H9 (cell line): ENCODE results near the gene CSAD. TPM values are rescaled to one million over a fixed set of nuclear protein-coding genes. Genes with fewer than 3 reads are reported as not detected.

ENCODE experiments used
- DNase-seq: peaks from one replicate; pipeline ENCODE4 v3.0.0-alpha.2; 2017
- H2AFZ ChIP-seq: one replicate; pipeline ENCODE4 v1.6.1; 2013; ENCODE audit warnings: mild to moderate bottlenecking, low read length, control low read depth, moderate library complexity
- H2AK5ac ChIP-seq: 2 replicates; pipeline ENCODE4 v1.6.1; 2013; ENCODE audit warnings: low read length, control low read depth, mixed read lengths; ENCODE audit not compliant: insufficient read length
- H2BK120ac ChIP-seq: one replicate; pipeline ENCODE4 v1.6.1; 2013; ENCODE audit warnings: low read depth, mild to moderate bottlenecking, low read length, control low read depth, inconsistent platforms; ENCODE audit not compliant: poor library complexity, severe bottlenecking
- H2BK12ac ChIP-seq: 2 replicates; pipeline ENCODE4 v1.6.1; 2013; ENCODE audit warnings: low read length, control low read depth, mixed read lengths, low read depth; ENCODE audit not compliant: insufficient read length
- H2BK15ac ChIP-seq: 2 replicates; pipeline ENCODE4 v1.6.1; 2013; ENCODE audit warnings: low read depth, low read length, control low read depth
- H2BK20ac ChIP-seq: one replicate; pipeline ENCODE4 v1.6.1; 2013; ENCODE audit warnings: low read depth, mild to moderate bottlenecking, low read length, control low read depth, inconsistent platforms; ENCODE audit not compliant: poor library complexity, severe bottlenecking
- H2BK5ac ChIP-seq: 2 replicates; pipeline ENCODE4 v1.6.1; 2013; ENCODE audit warnings: low read length, control low read depth, mixed read lengths; ENCODE audit not compliant: insufficient read length
- H3K14ac ChIP-seq: 2 replicates; pipeline ENCODE4 v1.6.1; 2013; ENCODE audit warnings: low read length, control low read depth; ENCODE audit not compliant: insufficient read depth
- H3K18ac ChIP-seq: 2 replicates; pipeline ENCODE4 v1.6.1; 2013; ENCODE audit warnings: low read depth, mild to moderate bottlenecking, mixed read lengths, low read length, control low read depth; ENCODE audit not compliant: insufficient read length
- H3K23ac ChIP-seq: 2 replicates; pipeline ENCODE4 v1.6.1; 2013; ENCODE audit warnings: low read length, control low read depth, mixed read lengths, low read depth; ENCODE audit not compliant: insufficient read length
- H3K23me2 ChIP-seq: 2 replicates; pipeline ENCODE4 v1.6.1; 2013; ENCODE audit warnings: low read depth, mild to moderate bottlenecking, mixed read lengths, low read length, control low read depth; ENCODE audit not compliant: insufficient read length, poor library complexity, severe bottlenecking
- H3K27ac ChIP-seq: 2 replicates; pipeline ENCODE4 v1.5.1; 2013; ENCODE audit warnings: low read length, control low read depth, mixed read lengths, low read depth; ENCODE audit not compliant: insufficient read length
- H3K27me3 ChIP-seq: 2 replicates; pipeline ENCODE4 v1.6.1; 2013; ENCODE audit warnings: low read length, control low read depth, inconsistent platforms; ENCODE audit not compliant: insufficient read depth
- H3K4ac ChIP-seq: 2 replicates; pipeline ENCODE4 v1.6.1; 2013; ENCODE audit warnings: low read depth, mild to moderate bottlenecking, control low read depth, inconsistent platforms, low read length, moderate library complexity
- H3K4me1 ChIP-seq: 2 replicates; pipeline ENCODE4 v1.6.1; 2013; ENCODE audit warnings: low read length, control low read depth, inconsistent platforms; ENCODE audit not compliant: insufficient read depth
- H3K4me2 ChIP-seq: 2 replicates; pipeline ENCODE4 v1.6.1; 2013; ENCODE audit warnings: low read length, control low read depth, mixed read lengths; ENCODE audit not compliant: insufficient read length, insufficient read depth
- H3K56ac ChIP-seq: 2 replicates; pipeline ENCODE4 v1.6.1; 2013; ENCODE audit warnings: low read depth, mild to moderate bottlenecking, mixed read lengths, low read length, control low read depth; ENCODE audit not compliant: insufficient read length
- H3K79me1 ChIP-seq: 2 replicates; pipeline ENCODE4 v1.6.1; 2013; ENCODE audit warnings: low read depth, mild to moderate bottlenecking, moderate library complexity, low read length, control low read depth, inconsistent platforms; ENCODE audit not compliant: insufficient read depth, poor library complexity, severe bottlenecking
- H3K79me2 ChIP-seq: 2 replicates; pipeline ENCODE4 v1.6.1; 2013; ENCODE audit warnings: low read length, control low read depth, inconsistent platforms; ENCODE audit not compliant: insufficient read depth
- H3K9ac ChIP-seq: 2 replicates; pipeline ENCODE4 v1.6.1; 2013; ENCODE audit warnings: low read length, control low read depth, mixed read lengths; ENCODE audit not compliant: insufficient read length; ENCODE audit errors: extremely low read depth
- H3K9me3 ChIP-seq: one replicate; pipeline ENCODE4 v1.6.1; 2013; ENCODE audit warnings: low read depth, low read length, inconsistent platforms; ENCODE audit not compliant: control insufficient read depth
- H3T11ph ChIP-seq: one replicate; pipeline ENCODE4 v1.6.1; 2013; ENCODE audit warnings: mild to moderate bottlenecking, low read length, control low read depth, inconsistent platforms
- H4K20me1 ChIP-seq: one replicate; pipeline ENCODE4 v1.6.1; 2013; ENCODE audit not compliant: control insufficient read depth, insufficient read length, insufficient read depth
- H4K5ac ChIP-seq: 2 replicates; pipeline ENCODE4 v1.6.1; 2013; ENCODE audit warnings: low read depth, mild to moderate bottlenecking, mixed read lengths, low read length, control low read depth; ENCODE audit not compliant: insufficient read length
- H4K8ac ChIP-seq: replicated peaks from 2 replicates; pipeline ENCODE4 v1.6.1; 2013; ENCODE audit warnings: low read length, control low read depth, mixed read lengths, low read depth; ENCODE audit not compliant: insufficient read length
- H4K91ac ChIP-seq: 2 replicates; pipeline ENCODE4 v1.6.1; 2013; ENCODE audit warnings: low read depth, mild to moderate bottlenecking, moderate library complexity, mixed read lengths, low read length, control low read depth; ENCODE audit not compliant: insufficient read length
- H3K27ac Mint-ChIP-seq, 3 experiments: 2 replicates in 2 of 3; 3 replicates in 1 of 3; pipeline ENCODE4 v1.8.0; 2020 to 2021; ENCODE audit warnings: mixed read lengths in 3 of 3, mild to moderate bottlenecking in 1 of 3, moderate library complexity in 1 of 3
- H3K27me3 Mint-ChIP-seq: 2 replicates; pipeline ENCODE4 v1.8.0; 2021; ENCODE audit warnings: low read depth, mild to moderate bottlenecking, moderate library complexity, mixed read lengths
- H3K36me3 Mint-ChIP-seq, 3 experiments: 2 replicates in 2 of 3; 3 replicates in 1 of 3; pipeline ENCODE4 v1.8.0; 2020 to 2021; ENCODE audit warnings: low read depth in 3 of 3, mixed read lengths in 3 of 3; ENCODE audit not compliant: insufficient read depth in 1 of 3
- H3K4me1 Mint-ChIP-seq, 2 experiments: 2 replicates each; pipeline ENCODE4 v1.8.0; 2020; ENCODE audit warnings: mixed read lengths in 2 of 2
- H3K4me3 Mint-ChIP-seq, 2 experiments: 2 replicates in 1 of 2; 3 replicates in 1 of 2; pipeline ENCODE4 v1.8.0; 2020 to 2021; ENCODE audit warnings: mild to moderate bottlenecking in 2 of 2, mixed read lengths in 2 of 2, moderate library complexity in 1 of 2
- H3K9me3 Mint-ChIP-seq, 2 experiments: 2 replicates in 1 of 2; 3 replicates in 1 of 2; pipeline ENCODE4 v1.8.0; 2020; ENCODE audit warnings: mild to moderate bottlenecking in 2 of 2, mixed read lengths in 2 of 2, moderate library complexity in 1 of 2
- WGBS: extraction: QIAGEN DNeasy Blood & Tissue Kit; methylation state at CpG from one replicate; pipeline ENCODE4 v1.1.7; 2013; ENCODE audit warnings: missing lambda C conversion rate, low lambda C conversion rate, mixed read lengths; ENCODE audit not compliant: insufficient read length; ENCODE audit errors: extremely low coverage; 5-methylcytosine and 5-hydroxymethylcytosine counted together
- total RNA-seq: library from RNA; stranded (reverse); gene quantifications from 2 replicates; pipeline ENCODE4 v1.2.1, GENCODE V29; 2021
- TF ChIP-seq, protein P1 (sequence below): fragments of 200-600 bp; sonication (generic); conservative IDR thresholded peaks from 3 replicates; pipeline ENCODE4 v1.8.0; 2021; ENCODE audit warnings: antibody characterized with exemption, mild to moderate bottlenecking

The CSAD gene
- total RNA-seq, 1 experiment from 2014 or later, result 7.4 TPM

GRCh38 chr12:53222170-53222721 lies 41.5 kb upstream of the CSAD start:
- Histone ChIP-seq H3K23me2 (peaks cover 22% of the 10 kb centered on the region), H4K8ac (no peak overlapping the region), H3K23ac (no peak overlapping the region), H3K4me1 (peaks cover 29% of the 10 kb centered on the region; the same call in 1 of the 2 replicates), H3K79me2 (peaks cover 4% of the 10 kb centered on the region; the same call in 1 of the 2 replicates), H2AK5ac (no peak overlapping the region), H2BK15ac (no peak overlapping the region), H3K4ac (no peak overlapping the region), H3K79me1 (no peaks in the 10 kb centered on the region), H3K4me2 (peak overlapping the region; percentile 25), H3K14ac (no peak overlapping the region), H3K9ac (no peak overlapping the region), H2BK20ac (no peak overlapping the region), H3T11ph (no peak overlapping the region), H3K27ac (no peak overlapping the region), H3K18ac (no peak overlapping the region), H2BK12ac (no peak overlapping the region), H2BK5ac (no peak overlapping the region), H4K5ac (no peak overlapping the region), H3K27me3 (peaks cover 3% of the 10 kb centered on the region; the same call in 1 of the 2 replicates), H4K20me1 (no peaks in the 10 kb centered on the region), H2AFZ (no peak overlapping the region), H3K9me3 (no peaks in the 10 kb centered on the region), H4K91ac (no peak overlapping the region), H3K56ac (no peak overlapping the region), H2BK120ac (no peak overlapping the region)
- no peak for DNase-seq
- Mint-ChIP-seq H3K27ac (peak overlapping the region in 2 of 3 experiments; percentile 3 to 81; a peak in 4 of 7 replicates), H3K4me1 (peaks cover 69% of the 10 kb centered on the region in 2 experiments), H3K27me3 (peaks cover 17% of the 10 kb centered on the region), H3K4me3 (peak overlapping the region; percentile 55 to 74), H3K9me3 (no peaks in the 10 kb centered on the region), H3K36me3 (peaks cover 6 to 8% (median 8%) of the 10 kb centered on the region in 3 experiments; a peak in 6 of 7 replicates)
- no CpG with 5 or more reads among the region's 5 CpGs for WGBS
- TF ChIP-seq, protein P1, sequence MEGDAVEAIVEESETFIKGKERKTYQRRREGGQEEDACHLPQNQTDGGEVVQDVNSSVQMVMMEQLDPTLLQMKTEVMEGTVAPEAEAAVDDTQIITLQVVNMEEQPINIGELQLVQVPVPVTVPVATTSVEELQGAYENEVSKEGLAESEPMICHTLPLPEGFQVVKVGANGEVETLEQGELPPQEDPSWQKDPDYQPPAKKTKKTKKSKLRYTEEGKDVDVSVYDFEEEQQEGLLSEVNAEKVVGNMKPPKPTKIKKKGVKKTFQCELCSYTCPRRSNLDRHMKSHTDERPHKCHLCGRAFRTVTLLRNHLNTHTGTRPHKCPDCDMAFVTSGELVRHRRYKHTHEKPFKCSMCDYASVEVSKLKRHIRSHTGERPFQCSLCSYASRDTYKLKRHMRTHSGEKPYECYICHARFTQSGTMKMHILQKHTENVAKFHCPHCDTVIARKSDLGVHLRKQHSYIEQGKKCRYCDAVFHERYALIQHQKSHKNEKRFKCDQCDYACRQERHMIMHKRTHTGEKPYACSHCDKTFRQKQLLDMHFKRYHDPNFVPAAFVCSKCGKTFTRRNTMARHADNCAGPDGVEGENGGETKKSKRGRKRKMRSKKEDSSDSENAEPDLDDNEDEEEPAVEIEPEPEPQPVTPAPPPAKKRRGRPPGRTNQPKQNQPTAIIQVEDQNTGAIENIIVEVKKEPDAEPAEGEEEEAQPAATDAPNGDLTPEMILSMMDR, result no peak
